ENCODE data around the gene NOXRED1.

NOXRED1 gene

DNA sequence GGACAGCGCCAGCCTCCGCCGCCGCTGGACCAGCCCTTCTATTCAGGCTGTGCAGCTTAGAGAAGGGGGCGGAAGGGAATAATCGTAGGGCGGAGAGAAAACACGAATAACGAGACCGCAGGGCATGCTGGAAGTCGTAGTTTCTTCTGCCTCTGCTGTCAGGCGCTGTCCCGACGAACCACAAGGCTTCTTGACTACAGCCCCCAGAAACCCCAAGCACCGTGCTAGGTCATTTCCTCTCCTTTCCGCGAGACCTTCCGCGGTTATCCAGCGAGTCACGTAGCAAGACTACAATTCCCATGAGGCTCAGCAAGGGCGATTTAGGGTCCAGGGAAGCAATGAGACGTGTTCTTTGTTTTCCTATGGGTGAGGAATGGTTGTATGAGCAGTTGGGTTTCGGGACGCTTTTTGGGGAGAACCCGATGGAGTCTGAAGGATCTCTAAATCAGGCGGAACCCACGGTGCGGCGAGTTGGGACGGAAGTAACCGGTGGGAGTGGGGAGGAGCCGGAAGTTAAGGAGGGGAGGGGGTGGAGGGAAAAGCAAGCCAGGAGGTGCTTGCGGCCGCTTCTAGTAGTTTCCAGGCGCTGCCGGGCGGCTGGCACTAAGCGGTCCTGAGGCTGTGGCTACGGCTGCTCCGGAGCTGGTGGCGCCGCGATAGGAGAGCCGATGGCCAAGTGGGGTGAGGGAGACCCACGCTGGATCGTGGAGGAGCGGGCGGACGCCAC, 34.4 kb upstream of the NOXRED1 start, which contains the start of the genes AHSA1 and VIPAS39:
TSS of gene AHSA1 (plus strand) at position 572 of the 727 bp plus-strand sequence. CDS start at position 669, 97 bp downstream.
TSS of gene VIPAS39 (minus strand) at position 80 of the 727 bp plus-strand sequence. CDS start 3,499 bp downstream, outside the sequence.
- TF ChIP-seq EGR1 (IDR thresholded peaks at IDR 0.05) (no peak), RAD21 (IDR thresholded peaks at IDR 0.05; ENCODE audit: low read depth) (no peak), EP300 (IDR thresholded peaks at IDR 0.05; ENCODE audit: borderline replicate concordance) (no peak), NFIC (IDR thresholded peaks at IDR 0.05) (no peak), YY1 (IDR thresholded peaks at IDR 0.05; ENCODE audit: low read depth) (peak; percentile 20; the same call in 1 of the 2 replicates), TAF1 (IDR thresholded peaks at IDR 0.05; ENCODE audit: low read depth) (peak; percentile 93), ZBTB7A (IDR thresholded peaks at IDR 0.05; ENCODE audit: low read depth) (no peak), CREB1 (IDR thresholded peaks at IDR 0.05; ENCODE audit: low read depth) (peak; percentile 93), TEAD4 (IDR thresholded peaks at IDR 0.05) (no peak), CEBPB (IDR thresholded peaks at IDR 0.05) (no peak), FOXM1 (IDR thresholded peaks at IDR 0.05; ENCODE audit: borderline replicate concordance, low read depth) (no peak; the same call in 1 of the 2 replicates), TCF12 (IDR thresholded peaks at IDR 0.05; ENCODE audit: low read depth) (peak; percentile 20; the same call in 1 of the 2 replicates)
- TF ChIP-seq, protein P1, sequence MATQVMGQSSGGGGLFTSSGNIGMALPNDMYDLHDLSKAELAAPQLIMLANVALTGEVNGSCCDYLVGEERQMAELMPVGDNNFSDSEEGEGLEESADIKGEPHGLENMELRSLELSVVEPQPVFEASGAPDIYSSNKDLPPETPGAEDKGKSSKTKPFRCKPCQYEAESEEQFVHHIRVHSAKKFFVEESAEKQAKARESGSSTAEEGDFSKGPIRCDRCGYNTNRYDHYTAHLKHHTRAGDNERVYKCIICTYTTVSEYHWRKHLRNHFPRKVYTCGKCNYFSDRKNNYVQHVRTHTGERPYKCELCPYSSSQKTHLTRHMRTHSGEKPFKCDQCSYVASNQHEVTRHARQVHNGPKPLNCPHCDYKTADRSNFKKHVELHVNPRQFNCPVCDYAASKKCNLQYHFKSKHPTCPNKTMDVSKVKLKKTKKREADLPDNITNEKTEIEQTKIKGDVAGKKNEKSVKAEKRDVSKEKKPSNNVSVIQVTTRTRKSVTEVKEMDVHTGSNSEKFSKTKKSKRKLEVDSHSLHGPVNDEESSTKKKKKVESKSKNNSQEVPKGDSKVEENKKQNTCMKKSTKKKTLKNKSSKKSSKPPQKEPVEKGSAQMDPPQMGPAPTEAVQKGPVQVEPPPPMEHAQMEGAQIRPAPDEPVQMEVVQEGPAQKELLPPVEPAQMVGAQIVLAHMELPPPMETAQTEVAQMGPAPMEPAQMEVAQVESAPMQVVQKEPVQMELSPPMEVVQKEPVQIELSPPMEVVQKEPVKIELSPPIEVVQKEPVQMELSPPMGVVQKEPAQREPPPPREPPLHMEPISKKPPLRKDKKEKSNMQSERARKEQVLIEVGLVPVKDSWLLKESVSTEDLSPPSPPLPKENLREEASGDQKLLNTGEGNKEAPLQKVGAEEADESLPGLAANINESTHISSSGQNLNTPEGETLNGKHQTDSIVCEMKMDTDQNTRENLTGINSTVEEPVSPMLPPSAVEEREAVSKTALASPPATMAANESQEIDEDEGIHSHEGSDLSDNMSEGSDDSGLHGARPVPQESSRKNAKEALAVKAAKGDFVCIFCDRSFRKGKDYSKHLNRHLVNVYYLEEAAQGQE (IDR thresholded peaks at IDR 0.05; ENCODE audit: low read depth) = no peak
- TF ChIP-seq, protein P2, sequence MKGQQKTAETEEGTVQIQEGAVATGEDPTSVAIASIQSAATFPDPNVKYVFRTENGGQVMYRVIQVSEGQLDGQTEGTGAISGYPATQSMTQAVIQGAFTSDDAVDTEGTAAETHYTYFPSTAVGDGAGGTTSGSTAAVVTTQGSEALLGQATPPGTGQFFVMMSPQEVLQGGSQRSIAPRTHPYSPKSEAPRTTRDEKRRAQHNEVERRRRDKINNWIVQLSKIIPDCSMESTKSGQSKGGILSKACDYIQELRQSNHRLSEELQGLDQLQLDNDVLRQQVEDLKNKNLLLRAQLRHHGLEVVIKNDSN (IDR thresholded peaks at IDR 0.05) = no peak
- TF ChIP-seq, protein P3, sequence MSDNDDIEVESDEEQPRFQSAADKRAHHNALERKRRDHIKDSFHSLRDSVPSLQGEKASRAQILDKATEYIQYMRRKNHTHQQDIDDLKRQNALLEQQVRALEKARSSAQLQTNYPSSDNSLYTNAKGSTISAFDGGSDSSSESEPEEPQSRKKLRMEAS (IDR thresholded peaks at IDR 0.05) = peak; percentile 69

DNA sequence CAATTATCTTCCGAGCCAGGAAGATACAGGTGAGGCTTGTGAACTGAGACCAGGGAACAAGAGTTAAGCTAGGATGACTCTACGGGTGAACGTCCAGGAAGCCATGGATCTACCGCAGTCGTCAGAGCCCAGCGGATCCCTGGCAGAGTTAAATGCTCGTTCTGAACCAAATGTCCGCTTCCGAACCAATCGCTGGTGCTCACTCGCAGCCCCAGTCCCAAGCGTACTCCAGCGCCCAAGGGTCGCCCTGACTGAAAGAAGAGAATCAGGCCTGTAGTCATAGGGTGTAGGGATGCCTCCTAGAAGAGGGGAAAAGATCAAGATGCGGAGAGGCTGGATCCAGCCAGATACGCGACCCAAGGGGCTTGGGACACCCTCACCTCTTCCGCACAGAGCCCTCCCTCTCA, 33.8 kb upstream of the NOXRED1 start:
- no peak for TF ChIP-seq ZBTB7A (IDR thresholded peaks at IDR 0.05; ENCODE audit: low read depth)
- TF ChIP-seq RAD21 (IDR thresholded peaks at IDR 0.05; ENCODE audit: low read depth) = no peak
- TF ChIP-seq TAF1 (IDR thresholded peaks at IDR 0.05; ENCODE audit: low read depth) = no peak
- TF ChIP-seq TCF12 (IDR thresholded peaks at IDR 0.05; ENCODE audit: low read depth) = no peak
- TF ChIP-seq YY1 (IDR thresholded peaks at IDR 0.05; ENCODE audit: low read depth) = no peak
- TF ChIP-seq, protein P1 (IDR thresholded peaks at IDR 0.05; ENCODE audit: low read depth) = no peak

DNA sequence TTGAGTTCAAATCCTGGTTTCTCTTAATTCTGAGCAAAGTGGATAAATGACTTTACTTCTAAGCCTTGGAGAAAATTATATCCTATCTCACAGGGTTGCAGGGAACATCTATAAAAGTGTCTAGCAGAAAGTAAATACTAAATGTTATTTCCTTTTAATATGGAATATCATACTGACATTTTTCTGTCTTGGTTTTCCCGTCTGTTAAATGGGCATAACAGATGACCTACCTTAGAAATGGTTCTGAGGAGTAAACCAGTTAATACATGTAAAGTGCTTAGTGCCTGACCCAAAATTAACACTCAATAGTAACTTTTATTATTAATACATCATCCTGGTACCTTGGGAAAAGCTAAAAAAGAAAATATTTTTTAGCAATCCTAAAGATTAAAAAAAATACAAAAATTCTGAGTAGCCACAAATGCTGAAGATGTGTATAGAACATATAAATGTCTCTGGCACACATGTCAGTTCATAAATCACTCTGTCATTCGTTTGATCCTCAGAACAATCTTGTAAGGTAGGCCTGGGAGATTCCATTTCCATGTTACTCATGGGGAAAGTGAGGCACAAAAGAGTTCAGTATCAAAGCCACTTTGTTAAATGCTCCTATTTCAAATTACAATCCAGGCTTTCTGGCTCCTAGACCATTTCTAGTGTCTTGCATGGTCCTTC, 32.8 kb upstream of the NOXRED1 start:
- no peak for TF ChIP-seq EP300 (IDR thresholded peaks at IDR 0.05; ENCODE audit: borderline replicate concordance)
- TF ChIP-seq NFIC (IDR thresholded peaks at IDR 0.05) = no peak
- TF ChIP-seq, protein P1 (IDR thresholded peaks at IDR 0.05; ENCODE audit: low read depth) = no peak
- TF ChIP-seq EGR1 (IDR thresholded peaks at IDR 0.05) = no peak
- no peak for TF ChIP-seq YY1 (IDR thresholded peaks at IDR 0.05; ENCODE audit: low read depth)
- TF ChIP-seq, protein P3 (IDR thresholded peaks at IDR 0.05) = no peak
- TF ChIP-seq CREB1 (IDR thresholded peaks at IDR 0.05; ENCODE audit: low read depth) = no peak
- TF ChIP-seq TEAD4 (IDR thresholded peaks at IDR 0.05) = no peak
- TF ChIP-seq, protein P2 (IDR thresholded peaks at IDR 0.05) = no peak
- TF ChIP-seq RAD21 (IDR thresholded peaks at IDR 0.05; ENCODE audit: low read depth) = no peak
- no peak for TF ChIP-seq CEBPB (IDR thresholded peaks at IDR 0.05)
- no peak for TF ChIP-seq TCF12 (IDR thresholded peaks at IDR 0.05; ENCODE audit: low read depth)

DNA sequence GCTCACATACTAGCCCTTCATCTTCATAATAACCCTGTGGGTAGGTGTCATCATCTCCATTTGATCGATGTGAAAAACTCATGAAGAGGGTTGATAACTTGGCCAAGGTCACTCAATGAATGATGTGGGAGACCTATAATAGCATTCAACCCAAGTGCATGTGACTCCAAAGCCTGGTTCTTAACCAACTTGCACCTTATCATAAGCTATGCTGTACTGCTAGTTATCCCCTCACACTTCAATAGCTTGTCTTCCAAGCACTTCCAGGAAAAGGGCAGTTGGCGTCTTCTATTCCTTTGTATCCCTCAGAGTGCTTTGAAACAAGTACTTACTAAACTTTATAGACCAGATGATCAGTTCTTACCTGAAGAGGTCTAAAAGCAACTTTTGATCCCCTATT, 18.9 kb upstream of the NOXRED1 start:
- TF ChIP-seq FOXM1 (IDR thresholded peaks at IDR 0.05; ENCODE audit: borderline replicate concordance, low read depth) (no peak), NFIC (IDR thresholded peaks at IDR 0.05) (no peak), RAD21 (IDR thresholded peaks at IDR 0.05; ENCODE audit: low read depth) (no peak), EGR1 (IDR thresholded peaks at IDR 0.05) (no peak), TEAD4 (IDR thresholded peaks at IDR 0.05) (no peak), CREB1 (IDR thresholded peaks at IDR 0.05; ENCODE audit: low read depth) (no peak), EP300 (IDR thresholded peaks at IDR 0.05; ENCODE audit: borderline replicate concordance) (no peak), CEBPB (IDR thresholded peaks at IDR 0.05) (no peak), YY1 (IDR thresholded peaks at IDR 0.05; ENCODE audit: low read depth) (no peak), TAF1 (IDR thresholded peaks at IDR 0.05; ENCODE audit: low read depth) (no peak)
- TF ChIP-seq, protein P1 (IDR thresholded peaks at IDR 0.05; ENCODE audit: low read depth) = no peak
- TF ChIP-seq, protein P3 (IDR thresholded peaks at IDR 0.05) = no peak
- TF ChIP-seq, protein P2 (IDR thresholded peaks at IDR 0.05) = no peak
